NT2/D1 (cell line): ENCODE data around the gene PPIB.
"Not testable (repeated sequence)": the region's sequence is repeated elsewhere in the genome, so short reads cannot be mapped to it uniquely, and the experiment has no call there.

Source experiments
- DNase-seq: peaks from one replicate; pipeline ENCODE4 v3.0.0-alpha.2; 2011; ENCODE audit warnings: low read depth, low spot score
- H3K27me3 ChIP-seq: 2 replicates; pipeline ENCODE4 v1.6.0; 2011; ENCODE audit warnings: mild to moderate bottlenecking; ENCODE audit not compliant: insufficient read length, insufficient read depth
- H3K36me3 ChIP-seq: 2 replicates; pipeline ENCODE4 v1.6.1; 2011; ENCODE audit warnings: mild to moderate bottlenecking, low read length, mixed read lengths; ENCODE audit not compliant: insufficient read depth, insufficient read length
- H3K4me1 ChIP-seq: 2 replicates; pipeline ENCODE4 v1.5.1; 2011; ENCODE audit not compliant: insufficient read depth, insufficient read length
- H3K4me3 ChIP-seq: 2 replicates; pipeline ENCODE4 v1.5.1; 2011; ENCODE audit warnings: low read depth; ENCODE audit not compliant: insufficient read length
- H3K9ac ChIP-seq: 2 replicates; pipeline ENCODE4 v1.6.0; 2011; ENCODE audit warnings: low read depth; ENCODE audit not compliant: insufficient read length
- H3K9me3 ChIP-seq: 2 replicates; pipeline ENCODE4 v1.5.1; 2011; ENCODE audit warnings: mild to moderate bottlenecking, low read length; ENCODE audit not compliant: insufficient read depth
- SUZ12 ChIP-seq: IDR thresholded peaks from 2 replicates; pipeline ENCODE4 v1.6.1; 2011; ENCODE audit not compliant: insufficient read length, insufficient read depth; ENCODE audit errors: extremely low read depth
- YY1 ChIP-seq: IDR thresholded peaks from 2 replicates; pipeline ENCODE4 v1.6.1; 2011; ENCODE audit not compliant: insufficient read length, insufficient read depth
- ZNF274 ChIP-seq: IDR thresholded peaks from 2 replicates; pipeline ENCODE4 v1.6.1; 2011; ENCODE audit warnings: mild to moderate bottlenecking, low read depth, low read length

Gene PPIB

DNA sequence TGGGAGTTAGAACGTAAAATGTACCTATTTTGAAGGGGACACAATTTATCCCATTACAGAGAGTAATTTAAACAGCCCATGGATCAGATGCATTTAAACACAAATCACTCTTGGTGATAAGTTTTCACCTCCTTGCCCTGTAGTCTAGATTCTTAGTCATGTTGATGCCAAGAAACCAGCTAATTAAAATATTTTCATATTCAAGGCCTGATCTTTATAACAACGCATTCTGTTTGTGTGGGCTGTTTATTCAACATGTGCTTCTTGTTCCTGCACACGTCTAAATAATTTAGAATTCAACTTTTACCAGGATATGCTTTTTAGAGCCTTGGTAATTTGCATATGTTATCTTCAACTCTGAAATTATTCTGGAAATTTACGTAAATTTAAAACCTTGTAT, 41.2 kb downstream of the PPIB start:
- TF ChIP-seq ZNF274 (no peak), YY1 (no peak), SUZ12 (no peak)
- Histone ChIP-seq H3K4me1 (no peaks in the 10 kb centered on the region), H3K9me3 (no peaks in the 10 kb centered on the region)

GRCh38 chr15:64120322-64120721, 42.5 kb downstream of the PPIB start:
- H3K9me3 ChIP-seq, H3K4me3 ChIP-seq, DNase-seq, H3K4me1 ChIP-seq, H3K9ac ChIP-seq, H3K27me3 ChIP-seq: not testable (repeated sequence)
- peaks cover 68% of the 10 kb centered on the region for H3K36me3 ChIP-seq

More for the DNA sequence above, 41.2 kb downstream of the PPIB start:
- DNase-seq: no peak
- no peak overlapping the region for H3K4me3 ChIP-seq
- H3K36me3 ChIP-seq: peaks cover 66% of the 10 kb centered on the region
- H3K9ac ChIP-seq: no peak overlapping the region
- H3K27me3 ChIP-seq: no peaks in the 10 kb centered on the region

GRCh38 chr15:64117759-64118487, 44.9 kb downstream of the PPIB start:
- H3K27me3 ChIP-seq: no peaks in the 10 kb centered on the region
- H3K4me1 ChIP-seq: no peaks in the 10 kb centered on the region
- TF ChIP-seq YY1 (no peak), ZNF274 (no peak), SUZ12 (no peak)
- H3K9ac ChIP-seq: no peak overlapping the region
- DNase-seq: no peak
- H3K36me3 ChIP-seq: peaks cover 69% of the 10 kb centered on the region
- no peak overlapping the region for H3K4me3 ChIP-seq
- H3K9me3 ChIP-seq: no peaks in the 10 kb centered on the region

DNA sequence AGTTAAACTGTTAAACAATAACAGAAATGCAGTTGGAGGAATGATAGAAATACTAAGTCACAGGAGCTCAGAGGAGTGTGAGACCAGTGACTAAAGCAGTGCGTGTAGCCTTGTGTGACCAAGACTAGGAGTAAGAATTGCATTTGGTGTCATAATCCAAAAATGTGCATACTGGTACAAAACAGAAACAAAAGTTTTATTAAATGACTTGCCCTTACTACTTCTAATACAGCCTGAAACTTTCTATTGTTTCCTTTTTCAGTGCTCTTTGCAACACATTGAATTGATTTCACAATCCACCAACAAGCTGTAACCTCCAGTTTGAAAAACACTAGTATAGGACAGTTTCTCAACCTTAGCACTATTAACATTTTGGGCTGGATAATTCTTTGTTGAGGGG, 49.9 kb downstream of the PPIB start:
- no peak for DNase-seq
- TF ChIP-seq SUZ12 (no peak), YY1 (no peak), ZNF274 (no peak)
- Histone ChIP-seq H3K9ac (no peak overlapping the region), H3K4me3 (no peak overlapping the region), H3K9me3 (no peaks in the 10 kb centered on the region), H3K36me3 (peaks cover 36% of the 10 kb centered on the region), H3K4me1 (peaks cover 2% of the 10 kb centered on the region), H3K27me3 (no peaks in the 10 kb centered on the region)

- Histone ChIP-seq H3K27me3 (no peaks in the 10 kb centered on the region), H3K36me3 (peaks cover 34% of the 10 kb centered on the region), H3K4me3 (no peak overlapping the region), H3K9me3 (no peaks in the 10 kb centered on the region), H3K9ac (no peak overlapping the region), H3K4me1 (peaks cover 2% of the 10 kb centered on the region)
- no peak for DNase-seq
- TF ChIP-seq ZNF274 (no peak), SUZ12 (no peak), YY1 (no peak)
Measured at GRCh38 chr15:64112073-64112772, 50.6 kb downstream of the PPIB start.

DNA sequence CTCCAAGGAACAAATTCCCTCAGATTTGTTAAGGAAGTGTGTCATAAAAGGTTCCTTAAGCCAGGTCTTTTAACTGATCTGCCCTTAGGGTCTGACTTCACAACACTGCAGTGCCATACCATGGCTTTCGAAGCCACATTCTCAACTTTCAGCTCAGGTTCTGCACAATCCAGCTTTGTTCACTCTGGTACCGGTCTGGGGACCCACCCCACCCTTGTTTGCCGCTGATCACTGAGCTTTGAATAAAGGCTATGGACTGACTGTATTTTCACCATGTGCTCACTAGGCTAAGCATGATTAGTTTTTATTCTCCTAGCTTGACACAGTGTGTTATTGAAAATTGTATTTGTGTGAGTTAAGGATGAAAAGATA, 51.2 kb downstream of the PPIB start:
- peaks cover 34% of the 10 kb centered on the region for H3K36me3 ChIP-seq
- H3K27me3 ChIP-seq: no peaks in the 10 kb centered on the region
- TF ChIP-seq YY1 (no peak), SUZ12 (no peak), ZNF274 (no peak)
- H3K9me3 ChIP-seq: no peaks in the 10 kb centered on the region
- H3K4me3 ChIP-seq: no peak overlapping the region
- DNase-seq: no peak
- no peak overlapping the region for H3K9ac ChIP-seq
- H3K4me1 ChIP-seq: peaks cover 2% of the 10 kb centered on the region

- peaks cover 2% of the 10 kb centered on the region for H3K4me1 ChIP-seq
- TF ChIP-seq ZNF274 (no peak), SUZ12 (no peak), YY1 (no peak)
- H3K4me3 ChIP-seq: no peak overlapping the region
- no peaks in the 10 kb centered on the region for H3K9me3 ChIP-seq
- H3K36me3 ChIP-seq: peaks cover 29% of the 10 kb centered on the region
- H3K9ac ChIP-seq: no peak overlapping the region
- no peak for DNase-seq
- H3K27me3 ChIP-seq: no peaks in the 10 kb centered on the region
Measured at GRCh38 chr15:64110950-64111678, 51.7 kb downstream of the PPIB start.

- H3K9ac ChIP-seq, H3K9me3 ChIP-seq, H3K27me3 ChIP-seq, DNase-seq, H3K4me1 ChIP-seq, H3K4me3 ChIP-seq: not testable (repeated sequence)
- H3K36me3 ChIP-seq: peaks cover 22% of the 10 kb centered on the region
Measured at GRCh38 chr15:64110108-64110701, 52.6 kb downstream of the PPIB start.
